NCI-H146 (cell line): Measurements from ENCODE around the gene TOMM7.
A peak's percentile ranks its signal among the peaks of the same experiment; 100 is the strongest.
"Not testable (repeated sequence)": the region's sequence is repeated elsewhere in the genome, so short reads cannot be mapped to it uniquely, and the experiment has no call there.

Experiments used
- DNase-seq: peaks from one replicate; lab custom pipeline; 2025; lab: John Stamatoyannopoulos, UW

TOMM7 gene

GRCh38 chr7:22784346-22784745, 38.3 kb downstream of the TOMM7 start:
- peak; percentile 69 for DNase-seq

- DNase-seq = no peak
Measured at GRCh38 chr7:22783421-22783820, 39.2 kb downstream of the TOMM7 start.

- DNase-seq = peak; percentile 58
Measured at GRCh38 chr7:22782616-22783232, 39.9 kb downstream of the TOMM7 start.

- DNase-seq = no peak
Measured at GRCh38 chr7:22781230-22781711, 41.4 kb downstream of the TOMM7 start.

GRCh38 chr7:22779730-22780323, 42.8 kb downstream of the TOMM7 start:
- not testable (repeated sequence) for DNase-seq

- no peak for DNase-seq
Measured at GRCh38 chr7:22776964-22777363, 45.7 kb downstream of the TOMM7 start.

- DNase-seq = no peak
Measured at GRCh38 chr7:22772885-22773284, 49.8 kb downstream of the TOMM7 start.

GRCh38 chr7:22771872-22772228, 50.8 kb downstream of the TOMM7 start:
- DNase-seq = no peak

- no peak for DNase-seq
Measured at GRCh38 chr7:22771194-22771871, 51.3 kb downstream of the TOMM7 start.

- DNase-seq = no peak
Measured at GRCh38 chr7:22765609-22766008, 57.0 kb downstream of the TOMM7 start.
